ENCODE results near the gene MYL9. TPM values are rescaled to one million over a fixed set of nuclear protein-coding genes. Genes with fewer than 3 reads are reported as not detected.

The MYL9 gene
- polyA plus RNA-seq, 1 of the 3 experiments (the other 2 are of a cell fraction), result not detected

GRCh38 chr20:36499723-36500501, 41.4 kb upstream of the MYL9 start:
- no peaks in the 10 kb centered on the region for H3K9me2 ChIP-seq
- no peaks in the 10 kb centered on the region for H3K9me3 ChIP-seq
- no peak overlapping the region for H3K9ac ChIP-seq
- H3F3A ChIP-seq (replicated peaks; ENCODE audit: insufficient read depth), result peaks cover 21% of the 10 kb centered on the region
- no peak overlapping the region for H2AFZ ChIP-seq (ENCODE audit: low read depth)
- 52% methylated on average over 18 of the region's 31 CpGs for WGBS (ENCODE audit: low lambda C conversion rate)
- peak overlapping the region in 1 of 2 experiments; percentile 74; a peak in 2 of 4 replicates for H3K27ac ChIP-seq (ENCODE audit: low read depth in 2 of 2, low read length in 1 of 2)
- H3K36me3 ChIP-seq (replicated peaks in 1 of 2; ENCODE audit: control insufficient read depth in 1 of 2, insufficient read depth in 2 of 2, low read length in 1 of 2), result peaks cover 43 to 52% of the 10 kb centered on the region in 2 experiments
- peak; percentile 33; the same call in 1 of the 2 replicates for TF ChIP-seq RXRA (IDR thresholded peaks at IDR 0.05; ENCODE audit: borderline replicate concordance, low read depth)
- no peak for TF ChIP-seq NFIC (IDR thresholded peaks at IDR 0.05; ENCODE audit: borderline replicate concordance)
- TF ChIP-seq MXI1 (IDR thresholded peaks at IDR 0.05; ENCODE audit: low read depth, low read length), result no peak
- TF ChIP-seq FOSL2 (IDR thresholded peaks at IDR 0.05; ENCODE audit: borderline replicate concordance, low read depth), result peak; percentile 58; the same call in 1 of the 2 replicates
- no peak for TF ChIP-seq TAF1 (IDR thresholded peaks at IDR 0.05; ENCODE audit: borderline replicate concordance, low read depth, low read length)
- TF ChIP-seq ELF1 (IDR thresholded peaks at IDR 0.05), result no peak
- TF ChIP-seq JUND (IDR thresholded peaks at IDR 0.05), result peak; percentile 42; the same call in 1 of the 2 replicates
- TF ChIP-seq, protein P1, sequence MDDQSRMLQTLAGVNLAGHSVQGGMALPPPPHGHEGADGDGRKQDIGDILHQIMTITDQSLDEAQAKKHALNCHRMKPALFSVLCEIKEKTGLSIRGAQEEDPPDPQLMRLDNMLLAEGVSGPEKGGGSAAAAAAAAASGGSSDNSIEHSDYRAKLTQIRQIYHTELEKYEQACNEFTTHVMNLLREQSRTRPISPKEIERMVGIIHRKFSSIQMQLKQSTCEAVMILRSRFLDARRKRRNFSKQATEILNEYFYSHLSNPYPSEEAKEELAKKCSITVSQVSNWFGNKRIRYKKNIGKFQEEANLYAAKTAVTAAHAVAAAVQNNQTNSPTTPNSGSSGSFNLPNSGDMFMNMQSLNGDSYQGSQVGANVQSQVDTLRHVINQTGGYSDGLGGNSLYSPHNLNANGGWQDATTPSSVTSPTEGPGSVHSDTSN (IDR thresholded peaks at IDR 0.05), result 0 out of 2 replicates have a peak, but pooled peaks have one; percentile 8
- TF ChIP-seq TCF12 (IDR thresholded peaks at IDR 0.05), result peak; percentile 49; the same call in 1 of the 2 replicates
- TF ChIP-seq, protein P2, sequence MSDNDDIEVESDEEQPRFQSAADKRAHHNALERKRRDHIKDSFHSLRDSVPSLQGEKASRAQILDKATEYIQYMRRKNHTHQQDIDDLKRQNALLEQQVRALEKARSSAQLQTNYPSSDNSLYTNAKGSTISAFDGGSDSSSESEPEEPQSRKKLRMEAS (IDR thresholded peaks at IDR 0.05; ENCODE audit: low read depth), result peak; percentile 39; the same call in 1 of the 2 replicates
- no peak for TF ChIP-seq SMC3 (IDR thresholded peaks at IDR 0.05; ENCODE audit: low read depth, low read length)
- ChIA-PET CTCF (no interaction called here), POLR2A (no interaction called here)
- H3K4me2 ChIP-seq, result peak overlapping the region; percentile 67
- peaks cover 3 to 27% of the 10 kb centered on the region in 2 experiments; a peak in 3 of 4 replicates for H3K4me1 ChIP-seq (ENCODE audit: control insufficient read depth in 1 of 2, insufficient read depth in 2 of 2, low read depth in 1 of 2, low read length in 1 of 2)
- DNase-seq, result no peak
- H3K27me3 ChIP-seq (ENCODE audit: insufficient read depth), result no peaks in the 10 kb centered on the region
- H4K20me1 ChIP-seq (ENCODE audit: insufficient read depth), result peaks cover 35% of the 10 kb centered on the region
- peaks cover 83% of the 10 kb centered on the region for H3K79me2 ChIP-seq (ENCODE audit: insufficient read depth)
- H3K4me3 ChIP-seq (ENCODE audit: low read depth in 2 of 2, low read length in 1 of 2), result no peak overlapping the region

- Histone ChIP-seq H4K20me1 (ENCODE audit: insufficient read depth) (peaks cover 31% of the 10 kb centered on the region), H3K27ac (ENCODE audit: low read depth in 2 of 2, low read length in 1 of 2) (peak overlapping the region in 1 of 2 experiments; percentile 20; a peak in 1 of 4 replicates), H3K9ac (no peak overlapping the region), H3K9me3 (no peaks in the 10 kb centered on the region), H3K4me3 (ENCODE audit: low read depth in 2 of 2, low read length in 1 of 2) (no peak overlapping the region), H3F3A (replicated peaks; ENCODE audit: insufficient read depth) (peaks cover 21% of the 10 kb centered on the region), H2AFZ (ENCODE audit: low read depth) (no peak overlapping the region), H3K4me2 (no peak overlapping the region), H3K79me2 (ENCODE audit: insufficient read depth) (peaks cover 82% of the 10 kb centered on the region), H3K9me2 (no peaks in the 10 kb centered on the region), H3K4me1 (ENCODE audit: control insufficient read depth in 1 of 2, insufficient read depth in 2 of 2, low read depth in 1 of 2, low read length in 1 of 2) (peaks cover 0 to 27% of the 10 kb centered on the region in 2 experiments; a peak in 2 of 4 replicates), H3K36me3 (replicated peaks in 1 of 2; ENCODE audit: control insufficient read depth in 1 of 2, insufficient read depth in 2 of 2, low read length in 1 of 2) (peaks cover 43 to 55% of the 10 kb centered on the region in 2 experiments), H3K27me3 (ENCODE audit: insufficient read depth) (no peaks in the 10 kb centered on the region)
- POLR2A ChIA-PET, result no interaction called here
- 87% methylated on average over 3 of the region's 3 CpGs for WGBS (ENCODE audit: low lambda C conversion rate)
- TF ChIP-seq TCF12 (IDR thresholded peaks at IDR 0.05) (no peak), FOXJ3 (CRISPR knock-in tag; IDR thresholded peaks at IDR 0.05) (no peak), MEF2A (IDR thresholded peaks at IDR 0.05; ENCODE audit: borderline replicate concordance, low read depth) (no peak), GABPA (IDR thresholded peaks at IDR 0.05; ENCODE audit: low read depth) (no peak), CTCF (IDR thresholded peaks at IDR 0.05) (no peak), RXRA (IDR thresholded peaks at IDR 0.05; ENCODE audit: borderline replicate concordance, low read depth) (no peak), SIN3A (IDR thresholded peaks at IDR 0.05; ENCODE audit: borderline replicate concordance, low read depth, low read length) (no peak), NFIC (IDR thresholded peaks at IDR 0.05; ENCODE audit: borderline replicate concordance) (no peak), MXI1 (IDR thresholded peaks at IDR 0.05; ENCODE audit: low read depth, low read length) (no peak), EP300 (IDR thresholded peaks at IDR 0.05; ENCODE audit: borderline replicate concordance in 1 of 2, low read depth in 1 of 2, low read length in 1 of 2) (no peak), TAF1 (IDR thresholded peaks at IDR 0.05; ENCODE audit: borderline replicate concordance, low read depth, low read length) (no peak), RCOR1 (IDR thresholded peaks at IDR 0.05; ENCODE audit: low read length) (no peak), RAD21 (IDR thresholded peaks at IDR 0.05; ENCODE audit: low read length) (no peak)
- TF ChIP-seq, protein P1 (IDR thresholded peaks at IDR 0.05), result no peak
- TF ChIP-seq, protein P3, sequence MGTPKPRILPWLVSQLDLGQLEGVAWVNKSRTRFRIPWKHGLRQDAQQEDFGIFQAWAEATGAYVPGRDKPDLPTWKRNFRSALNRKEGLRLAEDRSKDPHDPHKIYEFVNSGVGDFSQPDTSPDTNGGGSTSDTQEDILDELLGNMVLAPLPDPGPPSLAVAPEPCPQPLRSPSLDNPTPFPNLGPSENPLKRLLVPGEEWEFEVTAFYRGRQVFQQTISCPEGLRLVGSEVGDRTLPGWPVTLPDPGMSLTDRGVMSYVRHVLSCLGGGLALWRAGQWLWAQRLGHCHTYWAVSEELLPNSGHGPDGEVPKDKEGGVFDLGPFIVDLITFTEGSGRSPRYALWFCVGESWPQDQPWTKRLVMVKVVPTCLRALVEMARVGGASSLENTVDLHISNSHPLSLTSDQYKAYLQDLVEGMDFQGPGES (IDR thresholded peaks at IDR 0.05; ENCODE audit: low read depth, low read length), result no peak
- CTCF ChIA-PET, result no interaction called here
- no peak for DNase-seq
Measured at GRCh38 chr20:36501367-36502006, 39.8 kb upstream of the MYL9 start.

All from SK-N-SH (cell line).